Eye (tissue), 1 donor: ENCODE data around the gene KCNAB1.
"Not testable (repeated sequence)": the region's sequence is repeated elsewhere in the genome, so short reads cannot be mapped to it uniquely, and the experiment has no call there.

Experiments used
- DNase-seq: peaks from one replicate; pipeline ENCODE4 v3.0.0-alpha.2; 2015

KCNAB1 gene

DNA sequence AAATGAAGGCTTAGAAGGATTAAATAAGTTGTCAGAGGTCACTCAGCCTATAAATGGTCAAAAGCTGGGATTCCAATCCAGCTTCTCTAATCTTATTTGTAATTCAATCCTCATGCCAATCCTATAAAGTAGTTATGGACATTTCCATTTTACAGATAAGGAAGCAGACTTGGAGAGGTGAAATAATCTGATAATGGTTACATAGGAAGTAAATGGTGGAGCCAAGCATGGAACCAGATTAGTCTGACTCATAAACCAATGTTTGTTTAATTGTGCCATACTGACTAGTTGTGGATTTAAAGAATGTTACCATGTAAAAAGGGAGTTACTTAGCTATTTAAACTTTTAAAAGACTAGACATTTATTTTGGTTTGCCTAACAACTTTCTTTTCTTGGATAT lies 59.7 kb downstream of the KCNAB1 start:
- no peak for DNase-seq

DNA sequence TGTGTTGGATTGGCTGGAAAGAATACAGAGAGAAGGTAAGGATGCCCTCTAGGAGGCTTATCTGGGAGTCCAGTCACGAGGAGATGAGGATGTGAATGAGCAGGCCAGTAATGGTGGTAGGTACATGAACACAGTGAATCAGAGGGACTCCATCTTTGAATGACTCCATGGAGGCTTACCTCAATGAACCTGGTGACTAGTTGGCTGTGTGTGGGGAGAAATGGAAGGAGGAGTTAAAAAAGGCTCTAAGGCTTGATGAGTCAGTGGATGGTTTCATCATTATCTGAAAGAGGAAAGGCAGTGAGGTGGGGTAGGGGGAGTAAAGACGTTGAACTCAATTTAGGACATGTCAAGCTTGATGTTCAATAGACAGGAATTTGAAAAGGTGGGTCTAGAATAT lies 61.1 kb downstream of the KCNAB1 start:
- DNase-seq, result no peak

- no peak for DNase-seq
These were observed 63.0 kb downstream of the KCNAB1 start for GRCh38 chr3:156183396-156183795.

GRCh38 chr3:156184156-156184555 lies 63.8 kb downstream of the KCNAB1 start:
- DNase-seq, result no peak

GRCh38 chr3:156187146-156187769 lies 66.9 kb downstream of the KCNAB1 start:
- DNase-seq, result no peak

- DNase-seq, result no peak
These were observed 68.4 kb downstream of the KCNAB1 start for GRCh38 chr3:156188757-156189156.

DNA sequence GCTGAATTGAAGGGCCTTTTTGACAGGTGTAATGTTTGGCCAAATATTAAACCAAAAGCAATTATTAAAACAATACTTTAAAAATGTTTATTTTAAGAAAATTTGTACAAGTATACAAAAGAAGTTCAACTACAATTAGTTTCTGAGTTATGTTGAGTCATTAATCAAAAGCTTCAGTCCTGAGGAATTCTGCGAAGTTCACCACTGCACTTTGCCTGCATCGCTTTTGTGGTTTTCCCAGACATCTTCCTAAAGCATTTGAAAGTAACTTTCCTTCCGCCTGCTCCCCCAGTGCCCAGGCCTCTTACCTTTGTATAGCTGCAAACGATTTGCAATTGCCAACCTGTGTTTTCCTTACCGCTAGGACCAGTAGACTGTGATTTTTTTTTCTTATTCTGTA lies 69.5 kb downstream of the KCNAB1 start:
- no peak for DNase-seq

DNA sequence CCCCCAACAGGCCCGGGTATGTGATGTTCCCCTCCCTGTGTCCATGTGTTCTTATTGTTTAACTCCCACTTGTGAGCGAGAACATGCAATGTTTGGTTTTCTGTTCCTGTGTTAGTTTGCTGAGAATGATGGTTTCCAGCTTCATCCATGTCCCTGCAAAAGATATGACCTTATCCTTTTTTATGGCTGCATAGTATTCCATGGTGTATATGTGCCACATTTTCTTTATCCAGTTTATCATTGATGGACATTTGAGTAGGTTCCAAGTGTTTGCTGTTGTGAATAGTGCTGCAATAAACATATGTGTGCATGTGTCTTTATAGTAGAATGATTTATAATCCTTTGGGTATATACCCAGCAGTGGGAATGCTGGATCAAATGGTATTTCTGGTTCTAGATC lies 74.6 kb downstream of the KCNAB1 start:
- not testable (repeated sequence) for DNase-seq

GRCh38 chr3:156197152-156197551 lies 76.8 kb downstream of the KCNAB1 start:
- DNase-seq, result not testable (repeated sequence)

DNA sequence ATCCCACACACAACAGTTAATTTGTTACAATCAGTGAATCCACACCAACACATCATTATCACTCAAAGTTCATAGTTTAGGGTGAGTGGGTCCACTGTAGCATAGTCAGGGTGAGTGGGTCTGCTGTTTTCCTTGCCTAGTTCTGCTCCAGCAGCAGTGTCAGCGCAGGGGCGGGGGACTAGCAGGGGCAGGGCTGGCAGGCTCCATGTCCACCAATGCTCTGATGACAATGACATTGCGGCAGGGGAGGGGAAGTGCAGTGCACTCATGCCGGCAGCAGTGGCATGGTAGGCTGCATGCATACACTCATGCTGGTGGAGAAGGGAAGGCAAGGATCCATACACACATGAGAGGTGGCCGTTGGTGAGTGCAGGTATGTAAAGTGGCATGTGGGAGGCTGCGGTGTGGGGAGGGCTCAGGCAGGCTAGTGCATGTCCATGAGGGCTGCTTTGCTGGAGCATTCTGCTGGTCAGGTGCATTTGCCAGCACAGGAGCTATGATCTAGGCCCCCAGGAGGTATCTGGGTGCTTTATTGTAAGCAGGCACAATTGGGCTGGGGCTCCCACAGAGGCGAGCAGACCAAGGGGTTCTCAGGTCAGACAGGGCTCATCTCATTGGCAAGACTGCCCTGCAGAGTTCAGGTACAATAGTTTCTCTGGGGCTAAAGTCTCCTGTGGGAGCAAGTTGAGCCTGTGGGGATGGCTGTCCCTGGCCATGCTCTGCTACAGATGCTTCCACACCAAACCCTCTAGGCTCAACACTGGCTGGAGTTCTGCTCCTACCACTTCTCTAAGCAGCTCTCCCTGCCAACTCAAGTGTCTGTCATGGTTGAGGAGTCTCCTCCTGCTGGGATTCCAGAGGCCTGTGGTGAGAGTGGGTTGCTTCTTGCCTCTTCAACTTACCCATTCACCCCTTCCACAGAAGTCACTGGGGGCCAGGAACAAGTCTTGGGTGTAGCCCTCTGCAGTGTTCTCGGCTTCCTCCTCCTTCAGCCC lies 81.3 kb downstream of the KCNAB1 start:
- no peak for DNase-seq

- DNase-seq, result no peak
These were observed 85.8 kb downstream of the KCNAB1 start for GRCh38 chr3:156206157-156206556.

GRCh38 chr3:156207802-156208685 lies 87.7 kb downstream of the KCNAB1 start:
- DNase-seq, result no peak

DNA sequence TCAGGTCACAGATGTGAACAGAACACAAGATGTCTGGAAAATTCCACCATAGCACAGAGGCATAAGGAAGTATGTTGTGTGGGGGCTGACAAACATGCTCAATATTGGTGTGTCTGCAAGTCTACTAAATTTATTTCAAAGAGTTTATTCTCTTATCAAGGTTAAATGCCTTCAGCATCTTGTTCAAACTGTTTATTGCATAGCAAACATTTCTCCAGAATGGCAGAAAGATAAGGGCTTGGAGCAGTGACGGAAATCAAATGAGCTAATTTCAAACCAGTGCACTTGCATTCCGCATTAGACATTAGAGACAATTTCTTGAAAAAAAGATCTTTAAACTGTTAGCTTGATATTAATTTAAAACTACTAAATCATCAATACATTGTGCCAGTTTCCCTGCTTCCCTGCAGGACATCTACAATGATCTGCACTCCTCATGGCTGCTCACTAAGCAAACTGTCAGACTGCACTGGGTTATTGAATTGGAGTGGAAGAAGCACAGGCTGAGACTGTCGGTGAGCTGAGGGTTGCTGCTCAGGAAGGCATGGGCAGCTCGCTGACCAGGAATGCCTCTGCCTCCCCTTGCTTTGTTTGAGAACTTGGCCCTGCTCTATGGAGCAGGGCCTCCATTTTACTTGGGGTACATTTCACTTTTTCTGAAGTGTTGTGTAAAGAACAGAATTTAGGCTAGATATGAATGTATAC lies 89.4 kb downstream of the KCNAB1 start:
- DNase-seq, result no peak

- no peak for DNase-seq
These were observed 91.2 kb downstream of the KCNAB1 start for GRCh38 chr3:156211583-156211982.

- DNase-seq, result no peak
These were observed 94.3 kb downstream of the KCNAB1 start for GRCh38 chr3:156214676-156215075.

- no peak for DNase-seq
These were observed 95.4 kb downstream of the KCNAB1 start for GRCh38 chr3:156215751-156216150.

- DNase-seq, result no peak
These were observed 95.8 kb downstream of the KCNAB1 start for GRCh38 chr3:156216216-156216615.

DNA sequence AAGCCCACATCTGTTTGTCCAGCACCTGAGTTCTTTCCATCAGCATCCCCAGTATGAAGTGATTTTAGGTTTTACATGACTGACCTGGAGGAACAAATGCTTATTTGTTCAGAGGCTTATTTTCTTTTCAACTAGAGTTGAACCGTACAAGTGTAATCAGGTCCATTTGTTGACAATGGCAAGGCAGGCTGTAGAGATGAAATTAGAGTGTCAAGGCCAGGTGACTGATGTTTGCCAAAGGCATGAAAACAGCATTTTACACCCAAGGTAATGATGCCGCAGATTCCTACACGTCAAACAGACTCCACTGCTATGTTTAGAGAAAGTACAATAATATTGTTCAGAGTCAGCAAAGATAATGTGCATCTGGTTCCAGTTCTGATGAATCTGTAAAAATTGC lies 96.5 kb downstream of the KCNAB1 start:
- no peak for DNase-seq

- no peak for DNase-seq
These were observed 97.4 kb downstream of the KCNAB1 start for GRCh38 chr3:156217674-156218352.

GRCh38 chr3:156218353-156218744 lies 98.0 kb downstream of the KCNAB1 start:
- DNase-seq, result no peak

GRCh38 chr3:156222381-156222780 lies 102.0 kb downstream of the KCNAB1 start:
- not testable (repeated sequence) for DNase-seq

DNA sequence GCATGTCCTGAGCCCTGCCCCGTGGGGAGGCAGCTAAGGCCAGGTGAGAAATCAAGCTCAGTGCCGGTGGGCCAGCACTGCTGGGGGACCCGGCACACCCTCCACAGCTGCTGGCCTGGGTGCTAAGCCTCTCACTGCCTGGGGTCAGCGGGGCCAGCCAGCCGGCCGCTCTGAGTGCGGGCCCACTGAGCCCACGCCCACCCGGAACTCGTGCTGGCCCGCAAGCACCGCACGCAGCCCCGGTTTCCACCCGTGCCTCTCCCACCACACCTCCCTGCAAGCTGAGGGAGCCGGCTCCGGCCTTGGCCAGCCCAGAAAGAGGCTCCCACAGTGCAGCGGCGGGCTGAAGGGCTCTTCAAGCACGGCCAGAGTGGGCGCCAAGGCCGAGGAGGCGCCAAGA lies 103.7 kb downstream of the KCNAB1 start:
- DNase-seq, result not testable (repeated sequence)
